ENCODE data around the gene IPMK. TPM values are rescaled to one million over a fixed set of nuclear protein-coding genes. Genes with fewer than 3 reads are reported as not detected.

The IPMK gene
- total RNA-seq, 1 experiment from 2014 or later = 10.9 TPM

GRCh38 chr10:58164517-58164916 is 103.2 kb downstream of the IPMK start (continued):
- no peak for TF ChIP-seq ZNF416 (CRISPR knock-in tag; IDR thresholded peaks at IDR 0.05)
- no peak for TF ChIP-seq AR (CRISPR knock-in tag; IDR thresholded peaks at IDR 0.05)

GRCh38 chr10:58158806-58159205 is 108.9 kb downstream of the IPMK start:
- Mint-ChIP-seq H3K4me1 (peaks cover 7% of the 10 kb centered on the region), H3K36me3 (no peaks in the 10 kb centered on the region), H3K27me3 (ENCODE audit: low read depth) (no peaks in the 10 kb centered on the region), H3K4me3 (no peak overlapping the region), H3K27ac (no peak overlapping the region), H3K9me3 (no peaks in the 10 kb centered on the region)
- POLR2A ChIA-PET = no interaction called here
- CTCF ChIA-PET = interaction anchor here (0.5 kb wide), 2 partner anchors 143 to 491 kb away, joined by 3 read pairs; no protein-coding TSS in a partner anchor
- DNase-seq (ENCODE audit: low spot score) = no peak
- TF ChIP-seq ZBTB21 (CRISPR knock-in tag; IDR thresholded peaks at IDR 0.05; ENCODE audit: borderline replicate concordance) = no peak
- no peak for TF ChIP-seq ATF2 (CRISPR knock-in tag; IDR thresholded peaks at IDR 0.05; ENCODE audit: borderline replicate concordance, low read depth)
- TF ChIP-seq ATF3 (CRISPR knock-in tag; conservative IDR thresholded peaks at IDR 0.05) = no peak
- TF ChIP-seq NFYB (CRISPR knock-in tag; conservative IDR thresholded peaks at IDR 0.05; ENCODE audit: low read depth) = no peak
- no peak for TF ChIP-seq OVOL2 (CRISPR knock-in tag; IDR thresholded peaks at IDR 0.05; ENCODE audit: borderline replicate concordance)
- TF ChIP-seq HMGA2 (CRISPR knock-in tag; IDR thresholded peaks at IDR 0.05) = no peak
- TF ChIP-seq EMX1 (CRISPR knock-in tag; IDR thresholded peaks at IDR 0.05) = no peak
- no peak for TF ChIP-seq NFATC4 (CRISPR knock-in tag; IDR thresholded peaks at IDR 0.05)
- TF ChIP-seq NR2C2 (CRISPR knock-in tag; IDR thresholded peaks at IDR 0.05) = no peak
- no peak for TF ChIP-seq TEAD4 (CRISPR knock-in tag; IDR thresholded peaks at IDR 0.05)
- no peak for TF ChIP-seq ATF1 (CRISPR knock-in tag; IDR thresholded peaks at IDR 0.05)
- no peak for TF ChIP-seq FOXJ3 (CRISPR knock-in tag; IDR thresholded peaks at IDR 0.05; ENCODE audit: borderline replicate concordance)
- TF ChIP-seq ZNF232 (CRISPR knock-in tag; IDR thresholded peaks at IDR 0.05) = no peak
- no peak for TF ChIP-seq ZBTB43 (CRISPR knock-in tag; IDR thresholded peaks at IDR 0.05)
- TF ChIP-seq NFE2L1 (CRISPR knock-in tag; IDR thresholded peaks at IDR 0.05) = no peak
- TF ChIP-seq SP1 (CRISPR knock-in tag; conservative IDR thresholded peaks at IDR 0.05) = no peak
- TF ChIP-seq USF1 (CRISPR knock-in tag; IDR thresholded peaks at IDR 0.05) = no peak
- no peak for TF ChIP-seq PRDM15 (CRISPR knock-in tag; IDR thresholded peaks at IDR 0.05)
- TF ChIP-seq ZNF219 (CRISPR knock-in tag; IDR thresholded peaks at IDR 0.05; ENCODE audit: borderline replicate concordance) = no peak
- no peak for ATAC-seq

Measured in WTC11 (cell line).